DOHH2 (cell line): Measurements from ENCODE around the gene STN1.

ENCODE experiments used
- EZH2phosphoT487 ChIP-seq: fragments of 200-600 bp; sonication (generic); IDR thresholded peaks from 2 replicates; pipeline ENCODE4 v1.6.1; 2017; ENCODE audit warnings: borderline replicate concordance, mild to moderate bottlenecking, antibody characterized with exemption, low read length, moderate library complexity, mixed read lengths
- TF ChIP-seq, protein P1 (sequence below): fragments of 200-600 bp; sonication (generic); IDR thresholded peaks from one replicate; pipeline ENCODE4 v1.5.1; 2014; ENCODE audit warnings: antibody characterized with exemption, mild to moderate bottlenecking, low read depth, low read length; ENCODE audit not compliant: poor library complexity, severe bottlenecking

DNA sequence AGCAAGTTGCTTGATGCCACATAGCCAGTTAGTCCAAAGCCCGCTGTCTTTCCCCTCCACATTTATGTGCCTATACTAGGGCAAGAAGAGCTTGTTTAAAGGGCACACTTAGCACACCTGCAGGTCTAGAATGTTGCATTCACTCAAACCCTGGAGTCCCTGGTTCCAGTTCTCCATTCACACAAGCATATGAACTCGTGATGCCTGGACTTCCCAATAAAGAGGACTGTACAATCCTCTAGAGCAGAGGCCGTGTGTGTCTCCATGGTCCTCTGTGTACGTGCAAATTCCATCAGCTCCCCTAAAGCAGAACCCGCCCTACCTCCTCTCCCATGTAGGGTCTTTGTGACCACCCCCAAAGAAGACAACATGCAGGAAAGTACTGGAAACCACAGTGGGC, 59.6 kb downstream of the STN1 start:
- TF ChIP-seq, protein P1, sequence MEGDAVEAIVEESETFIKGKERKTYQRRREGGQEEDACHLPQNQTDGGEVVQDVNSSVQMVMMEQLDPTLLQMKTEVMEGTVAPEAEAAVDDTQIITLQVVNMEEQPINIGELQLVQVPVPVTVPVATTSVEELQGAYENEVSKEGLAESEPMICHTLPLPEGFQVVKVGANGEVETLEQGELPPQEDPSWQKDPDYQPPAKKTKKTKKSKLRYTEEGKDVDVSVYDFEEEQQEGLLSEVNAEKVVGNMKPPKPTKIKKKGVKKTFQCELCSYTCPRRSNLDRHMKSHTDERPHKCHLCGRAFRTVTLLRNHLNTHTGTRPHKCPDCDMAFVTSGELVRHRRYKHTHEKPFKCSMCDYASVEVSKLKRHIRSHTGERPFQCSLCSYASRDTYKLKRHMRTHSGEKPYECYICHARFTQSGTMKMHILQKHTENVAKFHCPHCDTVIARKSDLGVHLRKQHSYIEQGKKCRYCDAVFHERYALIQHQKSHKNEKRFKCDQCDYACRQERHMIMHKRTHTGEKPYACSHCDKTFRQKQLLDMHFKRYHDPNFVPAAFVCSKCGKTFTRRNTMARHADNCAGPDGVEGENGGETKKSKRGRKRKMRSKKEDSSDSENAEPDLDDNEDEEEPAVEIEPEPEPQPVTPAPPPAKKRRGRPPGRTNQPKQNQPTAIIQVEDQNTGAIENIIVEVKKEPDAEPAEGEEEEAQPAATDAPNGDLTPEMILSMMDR: no peak
- TF ChIP-seq EZH2phosphoT487: no peak
